Caco-2 (cell line): ENCODE data around the gene TMEM233. TPM values are rescaled to one million over a fixed set of nuclear protein-coding genes. Genes with fewer than 3 reads are reported as not detected.

ENCODE experiments used
- BruUV-seq: library from RNA; stranded (reverse); fragments of 400-500 nt; replicated peaks from 2 replicates; lab custom pipeline; 2021; lab: Mats Ljungman, UMichigan
- CTCF ChIA-PET: fragments of 300-600 bp; sonication (Branson Sonifier 250); formaldehyde crosslinking; loops from one replicate; lab custom pipeline; 2022; ENCODE audit warnings: antibody characterized with exemption; lab: Charles Lee
- POLR2A ChIA-PET: fragments of 300-600 bp; sonication (Branson Sonifier 250); formaldehyde crosslinking; loops from one replicate; lab custom pipeline; 2022; ENCODE audit warnings: antibody characterized with exemption; lab: Charles Lee
- DNase-seq, 2 experiments: peaks; one replicate each; pipeline versions ENCODE4 v3.0.0 to v3.0.0-alpha.2; 2020 to 2022
- H3K27me3 ChIP-seq: replicated peaks from 2 replicates; pipeline ENCODE4 v1.6.0; 2011; ENCODE audit warnings: low read length; ENCODE audit not compliant: control insufficient read depth, insufficient read depth
- H3K36me3 ChIP-seq: 2 replicates; pipeline ENCODE4 v1.5.1; 2011; ENCODE audit warnings: low read length; ENCODE audit not compliant: control insufficient read depth, insufficient read depth
- H3K4me1 ChIP-seq: fragments of 250-450 bp; sonication (Bioruptor Pico); 2 replicates; pipeline ENCODE4 v1.5.1; 2020; ENCODE audit warnings: mild to moderate bottlenecking
- H3K4me3 ChIP-seq: 2 replicates; pipeline ENCODE4 v1.5.1; 2011; ENCODE audit warnings: low read depth, mild to moderate bottlenecking, control low read depth, low read length
- H3K9me3 ChIP-seq: fragments of 250-450 bp; sonication (Bioruptor Pico); 2 replicates; pipeline ENCODE4 v1.5.1; 2020; ENCODE audit warnings: mild to moderate bottlenecking, moderate library complexity
- H3K27ac Mint-ChIP-seq: one replicate; pipeline ENCODE4 v1.8.0; 2022; ENCODE audit warnings: mixed read lengths; ENCODE audit not compliant: unreplicated experiment
- H3K27me3 Mint-ChIP-seq: one replicate; pipeline ENCODE4 v1.8.0; 2022; ENCODE audit warnings: mixed read lengths; ENCODE audit not compliant: insufficient read depth, unreplicated experiment
- H3K36me3 Mint-ChIP-seq: one replicate; pipeline ENCODE4 v1.8.0; 2022; ENCODE audit warnings: mild to moderate bottlenecking, mixed read lengths; ENCODE audit not compliant: insufficient read depth, unreplicated experiment
- H3K4me1 Mint-ChIP-seq: one replicate; pipeline ENCODE4 v1.8.0; 2022; ENCODE audit warnings: low read depth, mixed read lengths; ENCODE audit not compliant: unreplicated experiment
- H3K4me3 Mint-ChIP-seq: one replicate; pipeline ENCODE4 v1.8.0; 2022; ENCODE audit warnings: mild to moderate bottlenecking, moderate library complexity, mixed read lengths; ENCODE audit not compliant: unreplicated experiment
- H3K9me3 Mint-ChIP-seq: one replicate; pipeline ENCODE4 v1.8.0; 2022; ENCODE audit warnings: mixed read lengths; ENCODE audit not compliant: unreplicated experiment
- CTCF ChIP-seq, 2 experiments: fragments of 200-600 bp in 1 of 2; IDR thresholded peaks; 1 replicate in 1 of 2; 2 replicates in 1 of 2; pipeline versions ENCODE4 v1.5.1 to v1.8.0; 2011 to 2022; ENCODE audit warnings: antibody characterized with exemption in 1 of 2, control low read depth in 1 of 2, inconsistent platforms in 1 of 2, low read depth in 1 of 2, low read length in 1 of 2, mild to moderate bottlenecking in 1 of 2, moderate library complexity in 1 of 2; ENCODE audit not compliant: insufficient read depth in 1 of 2, severe bottlenecking in 1 of 2, unreplicated experiment in 1 of 2
- intact Hi-C: fragments of 100-400 bp; cut with micrococcal nuclease; formaldehyde crosslinking; loops from one replicate; pipeline ENCODE4 v1.10.0; 2022; ENCODE audit not compliant: unreplicated experiment
- total RNA-seq: library from RNA; stranded (reverse); gene quantifications from 2 replicates; pipeline ENCODE4 v1.2.3, GENCODE V29; 2022

The TMEM233 gene
- total RNA-seq, 1 experiment from 2014 or later: not detected

- CTCF ChIA-PET: no interaction called here
- POLR2A ChIA-PET: no interaction called here
- intact Hi-C loops: no loop called here
- H3K27me3 Mint-ChIP-seq: peaks cover 7% of the 10 kb centered on the region
- H3K27ac Mint-ChIP-seq: no peak overlapping the region
- Histone ChIP-seq H3K4me3 (no peak overlapping the region), H3K4me1 (no peaks in the 10 kb centered on the region), H3K27me3 (no peaks in the 10 kb centered on the region), H3K36me3 (no peaks in the 10 kb centered on the region), H3K9me3 (no peaks in the 10 kb centered on the region)
- DNase-seq: no peak
- no peak overlapping the region for H3K4me3 Mint-ChIP-seq
- H3K4me1 Mint-ChIP-seq: no peaks in the 10 kb centered on the region
- H3K36me3 Mint-ChIP-seq: no peaks in the 10 kb centered on the region
- TF ChIP-seq CTCF (IDR thresholded peaks at IDR 0.05; ENCODE audit: insufficient read depth in 1 of 2, low read depth in 1 of 2, low read length in 1 of 2, severe bottlenecking in 1 of 2, unreplicated experiment in 1 of 2): no peak
- BruUV-seq: no TSS peak
- no peaks in the 10 kb centered on the region for H3K9me3 Mint-ChIP-seq
Observed at GRCh38 chr12:119570771-119571170, 22.8 kb upstream of the TMEM233 start.

GRCh38 chr12:119573086-119573485 is 20.5 kb upstream of the TMEM233 start:
- no peaks in the 10 kb centered on the region for H3K36me3 ChIP-seq
- POLR2A ChIA-PET: no interaction called here
- Mint-ChIP-seq H3K27ac (no peak overlapping the region), H3K4me1 (no peaks in the 10 kb centered on the region), H3K9me3 (no peaks in the 10 kb centered on the region), H3K27me3 (peaks cover 11% of the 10 kb centered on the region), H3K36me3 (no peaks in the 10 kb centered on the region), H3K4me3 (no peak overlapping the region)
- no peaks in the 10 kb centered on the region for H3K4me1 ChIP-seq
- DNase-seq: no peak
- intact Hi-C loops: no loop called here
- no peak overlapping the region for H3K4me3 ChIP-seq
- no TSS peak for BruUV-seq
- no peak for TF ChIP-seq CTCF (IDR thresholded peaks at IDR 0.05; ENCODE audit: insufficient read depth in 1 of 2, low read depth in 1 of 2, low read length in 1 of 2, severe bottlenecking in 1 of 2, unreplicated experiment in 1 of 2)
- CTCF ChIA-PET: no interaction called here
- H3K27me3 ChIP-seq: no peaks in the 10 kb centered on the region
- no peaks in the 10 kb centered on the region for H3K9me3 ChIP-seq

GRCh38 chr12:119574255-119574654 is 19.3 kb upstream of the TMEM233 start:
- no TSS peak for BruUV-seq
- no peak overlapping the region for H3K4me3 ChIP-seq
- no peak for TF ChIP-seq CTCF (IDR thresholded peaks at IDR 0.05; ENCODE audit: insufficient read depth in 1 of 2, low read depth in 1 of 2, low read length in 1 of 2, severe bottlenecking in 1 of 2, unreplicated experiment in 1 of 2)
- Mint-ChIP-seq H3K27ac (no peak overlapping the region), H3K36me3 (no peaks in the 10 kb centered on the region), H3K4me1 (no peaks in the 10 kb centered on the region), H3K4me3 (no peak overlapping the region), H3K27me3 (peaks cover 11% of the 10 kb centered on the region), H3K9me3 (no peaks in the 10 kb centered on the region)
- no peak for DNase-seq
- ChIA-PET POLR2A (no interaction called here), CTCF (no interaction called here)
- H3K4me1 ChIP-seq: no peaks in the 10 kb centered on the region
- intact Hi-C loops: no loop called here
- no peaks in the 10 kb centered on the region for H3K27me3 ChIP-seq
- no peaks in the 10 kb centered on the region for H3K9me3 ChIP-seq
- H3K36me3 ChIP-seq: no peaks in the 10 kb centered on the region
